ENCODE data around the gene PLEKHG2. TPM values are rescaled to one million over a fixed set of nuclear protein-coding genes. Genes with fewer than 3 reads are reported as not detected.

The PLEKHG2 gene
- polyA plus RNA-seq, 1 donor from 2014 or later, result 14.3 TPM

- Histone ChIP-seq H3K4me2 (ENCODE audit: low read length) (no peak overlapping the region), H3F3A (ENCODE audit: insufficient read depth, low read length, poor library complexity, severe bottlenecking) (no peaks in the 10 kb centered on the region), H3K9me3 (ENCODE audit: low read length) (no peaks in the 10 kb centered on the region), H3K27me3 (ENCODE audit: insufficient read depth, low read depth, low read length) (no peaks in the 10 kb centered on the region), H4K20me1 (ENCODE audit: insufficient read depth) (no peaks in the 10 kb centered on the region), H3K27ac (ENCODE audit: low read length) (no peak overlapping the region), H3K79me2 (replicated peaks; ENCODE audit: insufficient read depth, low read length) (no peaks in the 10 kb centered on the region), H3K36me3 (ENCODE audit: insufficient read depth, low read length) (peaks cover 2% of the 10 kb centered on the region), H3K4me3 (ENCODE audit: low read length) (no peak overlapping the region), H3K9me2 (ENCODE audit: insufficient read depth, low read length) (no peaks in the 10 kb centered on the region), H2AFZ (ENCODE audit: low read depth, low read length) (no peak overlapping the region), H3K9ac (ENCODE audit: low read length) (no peak overlapping the region)
- no peak for TF ChIP-seq TAF1 (IDR thresholded peaks at IDR 0.05; ENCODE audit: low read depth)
- TF ChIP-seq RAD21 (conservative IDR thresholded peaks at IDR 0.05), result no peak
- no peak for TF ChIP-seq SMC3 (conservative IDR thresholded peaks at IDR 0.05; ENCODE audit: poor library complexity)
- TF ChIP-seq REST (IDR thresholded peaks at IDR 0.05; ENCODE audit: borderline replicate concordance), result no peak
- no peak for TF ChIP-seq POLR2AphosphoS5 (IDR thresholded peaks at IDR 0.05)
- TF ChIP-seq CTCF (IDR thresholded peaks at IDR 0.05; ENCODE audit: poor library complexity, severe bottlenecking), result no peak
- TF ChIP-seq EP300 (conservative IDR thresholded peaks at IDR 0.05; ENCODE audit: poor library complexity, severe bottlenecking), result no peak
Observed at GRCh38 chr19:39470724-39471339, 58.4 kb downstream of the PLEKHG2 start.

- no peaks in the 10 kb centered on the region for H3K9me2 ChIP-seq (ENCODE audit: insufficient read depth, low read length)
- H3K9me3 ChIP-seq (ENCODE audit: low read length), result no peaks in the 10 kb centered on the region
- H3K9ac ChIP-seq (ENCODE audit: low read length), result no peak overlapping the region
- H3K4me2 ChIP-seq (ENCODE audit: low read length), result no peak overlapping the region
- H3K27ac ChIP-seq (ENCODE audit: low read length), result no peak overlapping the region
- no peak for TF ChIP-seq MXI1 (conservative IDR thresholded peaks at IDR 0.05; ENCODE audit: poor library complexity, severe bottlenecking)
- TF ChIP-seq TAF1 (IDR thresholded peaks at IDR 0.05; ENCODE audit: low read depth), result no peak
- no peak for TF ChIP-seq EZH2 (IDR thresholded peaks at IDR 0.05; ENCODE audit: borderline replicate concordance, insufficient read depth, low read length, poor library complexity, severe bottlenecking)
- no peak for TF ChIP-seq CTCF (IDR thresholded peaks at IDR 0.05; ENCODE audit: poor library complexity, severe bottlenecking)
- TF ChIP-seq RAD21 (conservative IDR thresholded peaks at IDR 0.05), result no peak
- TF ChIP-seq POLR2AphosphoS5 (IDR thresholded peaks at IDR 0.05), result no peak
- no peak for TF ChIP-seq EP300 (conservative IDR thresholded peaks at IDR 0.05; ENCODE audit: poor library complexity, severe bottlenecking)
- TF ChIP-seq REST (IDR thresholded peaks at IDR 0.05; ENCODE audit: borderline replicate concordance), result no peak
- no peak for TF ChIP-seq SMC3 (conservative IDR thresholded peaks at IDR 0.05; ENCODE audit: poor library complexity)
- no peaks in the 10 kb centered on the region for H3K27me3 ChIP-seq (ENCODE audit: insufficient read depth, low read depth, low read length)
- no peak overlapping the region for H3K4me3 ChIP-seq (ENCODE audit: low read length)
- no peaks in the 10 kb centered on the region for H3F3A ChIP-seq (ENCODE audit: insufficient read depth, low read length, poor library complexity, severe bottlenecking)
- H2AFZ ChIP-seq (ENCODE audit: low read depth, low read length), result no peak overlapping the region
- peaks cover 7% of the 10 kb centered on the region for H3K36me3 ChIP-seq (ENCODE audit: insufficient read depth, low read length)
- H4K20me1 ChIP-seq (ENCODE audit: insufficient read depth), result no peaks in the 10 kb centered on the region
- no peaks in the 10 kb centered on the region for H3K79me2 ChIP-seq (replicated peaks; ENCODE audit: insufficient read depth, low read length)
Observed at GRCh38 chr19:39471756-39472536, 59.5 kb downstream of the PLEKHG2 start.

All from neural cell (in vitro differentiated cells).